Dermis lymphatic vessel endothelial cell (primary cell): ENCODE data around the gene SPTBN4. TPM values are rescaled to one million over a fixed set of nuclear protein-coding genes. Genes with fewer than 3 reads are reported as not detected.

Experiments used
- total RNA-seq: library from RNA; depleted of rRNA; stranded (reverse); fragments of >200 nt; gene quantifications from 2 replicates; pipeline ENCODE4 v1.2.1, GENCODE V29; 2014

The SPTBN4 gene
- total RNA-seq = under 0.01 TPM in 1 of 2 replicates, not detected in the other

DNA sequence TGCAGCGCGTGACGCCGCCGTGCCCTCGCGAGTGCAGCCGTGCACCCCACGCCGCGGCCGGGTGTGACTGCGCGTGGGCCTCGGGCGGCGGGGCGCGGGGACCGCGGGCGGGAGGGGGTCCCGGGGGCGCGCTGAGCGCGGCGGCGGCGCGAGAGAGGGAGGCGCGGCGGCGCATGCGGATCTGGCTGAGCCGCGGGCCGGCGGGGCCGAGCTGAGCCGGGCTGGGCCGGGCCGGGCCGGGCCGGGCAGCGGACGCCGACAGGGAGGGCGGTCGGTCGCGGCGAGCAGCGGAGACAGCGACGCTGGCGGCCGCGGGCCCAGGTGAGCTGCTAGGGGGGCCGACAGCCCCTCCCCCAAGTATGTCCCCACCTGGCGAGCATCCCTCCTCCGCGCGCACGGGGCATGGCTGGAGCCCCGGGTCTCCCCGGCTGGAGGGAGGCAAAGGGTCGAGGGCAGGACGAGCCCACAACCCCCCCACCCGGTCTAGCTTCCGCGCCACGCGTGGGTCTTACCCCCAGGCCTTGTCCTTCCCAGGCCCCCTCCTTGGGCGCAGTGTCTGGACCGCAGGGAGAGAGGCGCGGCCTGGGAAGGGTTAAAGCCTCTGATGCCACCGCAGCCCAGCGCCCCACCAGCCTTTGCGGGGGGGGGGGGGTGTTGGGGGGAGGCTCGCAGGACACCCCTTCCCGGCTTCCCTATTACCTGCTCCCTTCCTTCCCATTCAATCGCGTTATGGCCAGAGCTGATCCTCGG lies at the start of gene SPTBN4:
TSS of gene SPTBN4 (plus strand) at position 17 of the 750 bp plus-strand sequence. CDS start 5,621 bp downstream, outside the sequence.

DNA sequence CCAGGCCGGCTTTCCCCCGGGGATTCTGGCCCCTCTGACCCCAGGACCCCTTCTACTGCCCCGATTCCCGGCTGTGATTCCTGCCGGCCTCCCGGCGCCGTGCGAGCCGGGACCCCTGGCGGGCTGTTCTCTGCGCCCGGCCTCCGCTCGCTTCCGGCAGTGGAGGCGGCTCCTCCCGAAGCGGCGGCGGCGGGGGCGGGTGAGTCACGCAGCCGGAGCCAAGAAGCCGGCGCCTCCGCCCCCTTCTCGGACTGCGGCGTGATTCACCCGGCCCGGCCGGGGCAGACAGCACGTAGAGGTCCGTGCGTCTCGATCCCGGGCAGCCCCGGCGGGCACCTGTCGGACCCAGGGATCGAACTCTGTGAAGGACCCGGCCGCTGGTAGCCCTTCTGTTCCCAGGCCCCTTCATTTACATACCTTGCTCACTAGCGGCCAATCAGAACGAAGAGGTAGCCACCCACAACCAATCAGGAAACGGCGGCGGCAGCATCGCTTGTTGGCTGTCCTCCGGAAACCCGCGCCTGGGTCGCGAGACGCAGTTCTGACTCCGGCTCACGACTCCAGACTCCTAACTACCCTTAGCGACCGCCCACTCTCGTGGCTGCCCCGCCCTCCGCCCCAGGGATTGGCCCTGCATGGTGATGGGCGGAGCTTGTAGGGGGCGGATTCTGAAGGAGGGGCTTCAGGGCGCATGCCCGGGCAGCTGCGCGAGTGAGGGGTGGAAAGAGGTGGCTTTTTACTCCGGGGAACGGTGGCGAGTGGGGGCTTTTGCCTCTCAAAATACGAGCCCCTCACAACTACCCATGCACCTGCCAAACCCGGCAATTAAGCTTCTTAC lies 41.1 kb upstream of the SPTBN4 start, which contains the start of gene SERTAD1:
TSS of gene SERTAD1 (minus strand) at position 543 of the 838 bp plus-strand sequence. CDS start 2,446 bp downstream, outside the sequence.

DNA sequence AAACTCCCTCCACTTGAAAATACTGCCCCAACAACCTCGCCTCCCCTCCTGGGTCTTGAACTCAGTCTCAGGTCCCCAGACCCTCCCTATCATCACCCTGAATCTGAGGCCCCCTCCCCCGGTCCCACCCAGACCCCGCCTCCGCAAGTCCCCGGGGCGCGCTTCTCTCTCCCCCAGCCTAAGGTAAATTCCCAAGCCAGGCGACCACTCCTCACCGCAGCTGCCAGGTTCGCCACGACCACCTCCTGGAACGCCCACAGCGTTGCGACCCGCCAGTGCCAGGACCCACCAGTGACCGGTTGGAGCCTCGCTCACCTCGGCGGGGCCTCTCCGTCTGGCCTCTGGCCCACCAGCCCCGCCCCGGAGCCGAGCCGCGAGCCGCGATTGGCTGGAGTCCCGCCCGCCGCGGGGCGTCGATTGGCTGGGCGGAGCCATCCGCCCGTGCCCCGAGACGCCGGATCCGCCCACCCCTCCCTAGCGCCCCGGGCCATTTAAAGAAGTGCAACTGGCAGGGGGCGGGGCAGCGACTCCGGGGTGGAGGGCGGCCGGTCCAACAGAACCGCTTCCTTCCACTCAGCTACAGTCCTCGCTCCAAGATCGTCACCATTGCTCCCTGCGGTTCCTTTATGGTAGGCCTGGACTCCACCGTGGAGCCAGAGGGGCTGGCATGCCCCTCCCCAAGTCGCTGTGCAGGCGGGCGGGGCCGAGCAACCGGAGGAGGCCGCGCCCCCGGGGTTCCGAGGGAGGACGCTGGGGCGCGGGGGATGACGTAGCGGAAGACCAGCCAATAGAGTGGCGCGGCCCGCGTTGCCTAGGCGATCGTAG lies 22.6 kb upstream of the SPTBN4 start, which contains the start of gene SERTAD3:
TSS of gene SERTAD3 (minus strand) at position 336 of the 825 bp plus-strand sequence. CDS start 2,255 bp downstream, outside the sequence.

DNA sequence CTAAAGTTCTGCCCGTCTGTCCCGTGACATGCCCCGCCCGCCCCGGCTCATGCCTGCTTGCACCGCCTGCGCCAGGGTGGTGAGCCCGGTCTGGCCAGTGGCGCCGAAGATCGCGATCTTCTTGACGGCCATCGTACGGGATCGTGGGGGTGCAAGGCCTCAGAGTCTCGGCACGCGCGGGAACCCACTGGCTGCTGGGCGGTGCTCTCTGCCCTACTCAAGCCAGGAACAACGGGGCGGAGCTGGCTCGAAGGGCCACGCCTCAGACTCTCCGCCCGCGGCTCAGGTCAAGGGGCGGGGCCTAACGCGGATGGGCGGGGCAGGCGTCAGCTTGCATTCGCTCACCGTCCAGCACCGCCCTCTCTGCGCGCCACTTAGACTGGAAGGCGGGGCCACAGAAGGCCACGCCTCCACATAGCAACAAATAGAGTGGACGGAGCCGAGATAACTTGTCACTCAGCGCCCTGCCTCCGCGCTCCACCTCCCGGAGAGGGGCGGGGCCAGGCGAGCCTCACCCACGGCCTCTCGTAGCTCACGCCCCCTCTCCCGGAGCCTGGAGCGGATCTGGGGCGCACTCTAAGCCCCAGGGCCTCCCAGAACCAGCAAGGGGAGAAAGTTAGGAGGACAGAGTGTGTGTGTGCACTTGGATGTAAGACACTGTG lies 1.1 kb upstream of the SPTBN4 start, which contains the start of gene BLVRB:
TSS of gene BLVRB (minus strand) at position 189 of the 662 bp plus-strand sequence. CDS start at position 132, 57 bp downstream.

DNA sequence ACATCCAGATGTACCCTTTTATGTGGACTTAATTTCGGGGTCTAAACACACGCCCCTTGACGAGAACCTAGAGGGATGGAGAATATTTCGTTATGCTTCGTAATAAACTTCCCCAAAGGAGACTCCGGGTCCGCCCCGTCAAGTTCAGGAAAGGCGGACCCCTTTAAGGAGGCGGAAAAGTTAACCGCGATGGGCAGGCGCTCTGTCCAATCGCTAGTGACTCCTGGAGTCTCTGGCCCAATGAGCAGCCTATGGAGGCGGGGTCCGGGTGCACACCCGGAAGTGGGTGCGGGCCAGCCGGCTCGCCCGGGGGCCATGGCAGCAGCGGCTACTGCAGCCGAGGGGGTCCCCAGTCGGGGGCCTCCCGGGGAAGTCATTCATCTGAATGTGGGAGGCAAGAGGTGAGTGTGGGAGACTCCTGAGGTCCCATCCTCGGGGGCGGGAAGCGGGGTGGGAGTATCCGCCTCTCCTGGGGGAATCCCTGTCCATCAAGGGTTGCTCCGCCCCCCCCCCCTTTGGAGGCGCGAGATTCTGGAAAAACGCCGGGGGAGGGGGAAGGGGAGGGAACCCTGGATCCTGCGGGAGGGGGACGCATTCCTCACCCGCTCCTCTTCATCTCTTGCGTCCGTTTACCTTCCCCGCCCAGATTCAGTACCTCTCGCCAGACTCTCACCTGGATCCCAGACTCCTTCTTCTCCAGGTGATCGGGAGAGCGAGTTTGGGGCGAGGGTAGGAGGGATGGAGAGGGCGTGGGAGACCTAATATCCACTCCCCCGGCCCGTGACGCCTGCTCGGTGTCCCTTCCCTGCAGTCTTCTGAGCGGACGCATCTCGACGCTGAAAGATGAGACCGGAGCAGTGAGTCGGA lies 110.0 kb downstream of the SPTBN4 start, which contains the start of gene SHKBP1:
TSS of gene SHKBP1 (plus strand) at position 289 of the 867 bp plus-strand sequence. CDS start at position 316, 27 bp downstream.

DNA sequence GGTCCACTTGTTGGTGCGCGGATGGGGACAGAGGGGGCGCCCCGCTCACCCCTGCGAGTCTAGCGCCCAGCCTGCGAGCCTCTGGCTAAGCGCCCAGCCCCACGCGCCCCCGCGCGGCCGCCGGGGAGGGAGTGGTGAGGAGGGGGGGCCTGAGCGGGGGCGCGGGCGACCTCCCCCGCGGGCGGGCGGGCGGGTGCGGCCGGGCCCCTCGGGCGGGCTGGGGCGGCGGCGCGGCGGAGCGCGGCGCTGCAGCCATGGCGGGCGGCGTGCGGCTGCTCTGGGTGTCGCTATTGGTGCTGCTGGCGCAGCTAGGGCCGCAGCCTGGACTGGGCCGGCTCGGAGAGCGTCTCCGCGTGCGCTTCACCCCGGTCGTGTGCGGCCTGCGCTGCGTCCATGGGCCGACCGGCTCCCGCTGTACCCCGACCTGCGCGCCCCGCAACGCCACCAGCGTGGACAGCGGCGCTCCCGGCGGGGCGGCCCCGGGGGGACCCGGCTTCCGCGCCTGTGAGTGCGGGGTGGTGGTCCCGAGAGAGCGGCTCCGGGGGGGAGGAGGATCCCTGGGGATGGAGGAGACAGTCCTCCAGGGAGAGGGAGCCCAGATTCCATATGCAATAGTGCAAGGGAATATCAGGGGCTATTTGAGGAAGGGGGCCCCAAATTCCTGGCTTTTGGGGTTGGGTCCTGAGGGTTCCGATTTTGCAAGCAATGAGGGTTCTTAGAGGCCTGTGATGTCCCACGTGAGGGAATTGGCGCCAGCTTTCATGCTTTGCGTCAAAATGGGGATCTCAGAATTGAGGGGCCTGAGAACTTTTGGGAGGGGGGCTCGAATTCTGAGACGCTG lies 134.6 kb downstream of the SPTBN4 start, which contains the start of gene LTBP4:
TSS of gene LTBP4 (plus strand) at position 236 of the 841 bp plus-strand sequence. CDS start at position 255, 19 bp downstream.

Other genes starting within 250 kb of the SPTBN4 start
- gene TTC9B, start 248.6 kb upstream of the SPTBN4 start, total RNA-seq = not detected in 2 replicates
- gene CCNP, start 240.3 kb upstream of the SPTBN4 start, total RNA-seq = 0.09 and 0.11 TPM in 2 replicates
- 27.0 and 30.5 TPM in 2 replicates for gene AKT2, start 181.7 kb upstream of the SPTBN4 start, total RNA-seq
- 3.6 and 6.1 TPM in 2 replicates for gene C19orf47, start 118.6 kb upstream of the SPTBN4 start, total RNA-seq
- gene PLD3, start 118.3 kb upstream of the SPTBN4 start, total RNA-seq = 123 and 175 TPM in 2 replicates
- gene HIPK4, start 76.8 kb upstream of the SPTBN4 start, total RNA-seq = under 0.01 TPM in 1 of 2 replicates, not detected in the other
- 1.5 TPM in 2 replicates for gene PRX, start 53.6 kb upstream of the SPTBN4 start, total RNA-seq
- 20.7 and 22.3 TPM in 2 replicates for gene SERTAD1, start 41.0 kb upstream of the SPTBN4 start, total RNA-seq
- gene SERTAD3, start 22.7 kb upstream of the SPTBN4 start, total RNA-seq = 22.1 and 32.7 TPM in 2 replicates
- 39.4 and 53.0 TPM in 2 replicates for gene BLVRB, start 1.3 kb upstream of the SPTBN4 start, total RNA-seq
- gene SHKBP1, start 109.9 kb downstream of the SPTBN4 start, total RNA-seq = 20.6 and 24.3 TPM in 2 replicates
- gene LTBP4, start 134.4 kb downstream of the SPTBN4 start, total RNA-seq = 19.9 and 21.7 TPM in 2 replicates
- 7.5 and 10.4 TPM in 2 replicates for gene NUMBL, start 223.7 kb downstream of the SPTBN4 start, total RNA-seq
- 16.7 and 20.5 TPM in 2 replicates for gene COQ8B, start 249.9 kb downstream of the SPTBN4 start, total RNA-seq